ENCODE measurements around the gene IRF2BP2.
"Not testable (repeated sequence)": the region's sequence is repeated elsewhere in the genome, so short reads cannot be mapped to it uniquely, and the experiment has no call there.

The IRF2BP2 gene

GRCh38 chr1:234644928-234645327 is 35.0 kb upstream of the IRF2BP2 start:
- in situ Hi-C loops (cut with MboI; ENCODE audit: low sequenced_read_pairs, unreplicated experiment), result no loop called here
- TF ChIP-seq CTCF (IDR thresholded peaks at IDR 0.05; ENCODE audit: borderline replicate concordance, control extremely low read depth, extremely low read depth, insufficient read depth, missing control alignments), result no peak

GRCh38 chr1:234643850-234644134 is 33.8 kb upstream of the IRF2BP2 start:
- TF ChIP-seq CTCF (IDR thresholded peaks at IDR 0.05; ENCODE audit: borderline replicate concordance, control extremely low read depth, extremely low read depth, insufficient read depth, missing control alignments), result no peak
- DNase-seq (ENCODE audit: low spot score), result no peak
- in situ Hi-C loops (cut with MboI; ENCODE audit: low sequenced_read_pairs, unreplicated experiment), result no loop called here

More at GRCh38 chr1:234644928-234645327, 35.0 kb upstream of the IRF2BP2 start:
- DNase-seq (ENCODE audit: low spot score), result no peak

GRCh38 chr1:234643111-234643849 is 33.3 kb upstream of the IRF2BP2 start:
- in situ Hi-C loops (cut with MboI; ENCODE audit: low sequenced_read_pairs, unreplicated experiment), result no loop called here
- DNase-seq (ENCODE audit: low spot score), result no peak

GRCh38 chr1:234642428-234642827 is 32.5 kb upstream of the IRF2BP2 start:
- in situ Hi-C loops (cut with MboI; ENCODE audit: low sequenced_read_pairs, unreplicated experiment), result no loop called here
- TF ChIP-seq CTCF (IDR thresholded peaks at IDR 0.05; ENCODE audit: borderline replicate concordance, control extremely low read depth, extremely low read depth, insufficient read depth, missing control alignments), result no peak
- no peak for DNase-seq (ENCODE audit: low spot score)

More at GRCh38 chr1:234643111-234643849, 33.3 kb upstream of the IRF2BP2 start:
- no peak for TF ChIP-seq CTCF (IDR thresholded peaks at IDR 0.05; ENCODE audit: borderline replicate concordance, control extremely low read depth, extremely low read depth, insufficient read depth, missing control alignments)

- TF ChIP-seq CTCF (IDR thresholded peaks at IDR 0.05; ENCODE audit: borderline replicate concordance, control extremely low read depth, extremely low read depth, insufficient read depth, missing control alignments), result no peak
- no peak for DNase-seq (ENCODE audit: low spot score)
- in situ Hi-C loops (cut with MboI; ENCODE audit: low sequenced_read_pairs, unreplicated experiment), result no loop called here
Measured at GRCh38 chr1:234639961-234640360, 30.0 kb upstream of the IRF2BP2 start.

GRCh38 chr1:234638832-234639799 is 29.1 kb upstream of the IRF2BP2 start:
- in situ Hi-C loops (cut with MboI; ENCODE audit: low sequenced_read_pairs, unreplicated experiment), result no loop called here
- no peak for TF ChIP-seq CTCF (IDR thresholded peaks at IDR 0.05; ENCODE audit: borderline replicate concordance, control extremely low read depth, extremely low read depth, insufficient read depth, missing control alignments)
- no peak for DNase-seq (ENCODE audit: low spot score)

- DNase-seq (ENCODE audit: low spot score); in situ Hi-C loops (cut with MboI; ENCODE audit: low sequenced_read_pairs, unreplicated experiment): not testable (repeated sequence)
Measured at GRCh38 chr1:234634922-234635321, 24.9 kb upstream of the IRF2BP2 start.
